ENCODE results near the gene NPDC1. TPM values are rescaled to one million over a fixed set of nuclear protein-coding genes. Genes with fewer than 3 reads are reported as not detected.
A peak's percentile ranks its signal among the peaks of the same experiment; 100 is the strongest.

The NPDC1 gene
- total RNA-seq, 2 experiments from 2014 or later, result 15.3 to 16.0 TPM

DNA sequence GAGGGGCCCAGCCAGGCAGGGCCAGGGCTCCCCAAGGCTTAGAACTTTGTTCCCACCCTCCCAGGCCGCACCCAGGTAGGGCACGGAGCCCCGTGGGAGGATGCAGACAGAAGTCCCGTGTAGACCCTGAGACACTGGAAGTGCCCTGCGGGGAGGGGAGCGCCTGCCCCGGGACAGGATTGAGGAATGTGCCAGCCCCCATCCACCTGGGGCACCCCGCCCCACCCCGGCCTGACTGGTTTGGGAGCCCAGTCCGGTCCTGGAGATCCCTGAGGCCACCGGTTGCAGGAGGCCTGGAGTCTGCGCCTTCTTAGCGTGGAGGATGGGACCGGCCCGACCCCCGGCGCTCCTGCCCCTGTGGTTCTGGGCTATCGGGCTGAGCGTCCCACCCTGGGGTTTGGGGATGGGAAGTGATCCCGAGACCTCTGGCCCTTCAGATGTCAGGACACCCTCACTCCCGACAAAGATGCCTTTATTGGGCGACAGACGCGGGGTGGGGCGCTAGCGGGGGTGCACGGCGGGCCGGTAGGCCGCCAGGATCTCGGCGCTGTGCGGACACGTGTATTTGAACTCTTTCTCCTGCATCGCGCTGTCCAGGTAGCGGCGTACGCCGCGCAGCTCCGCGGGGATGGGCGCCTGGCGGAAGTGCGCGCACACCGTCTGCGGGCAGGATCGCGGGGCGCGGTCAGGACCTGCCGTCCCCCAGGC lies 51.6 kb downstream of the NPDC1 start:
- ChIA-PET CTCF (interaction anchor here (1.3 kb wide), 1 partner anchor 40 kb away, joined by 3 read pairs; no protein-coding TSS in a partner anchor), POLR2A (interaction anchor here (1.6 kb wide), 1 partner anchor 35 kb away, joined by 5 read pairs; no protein-coding TSS in a partner anchor)
- no peak overlapping the region for H3K27ac Mint-ChIP-seq
- no peak overlapping the region for H3K4me3 Mint-ChIP-seq
- peaks cover 72% of the 10 kb centered on the region for H3K4me1 ChIP-seq (ENCODE audit: insufficient read depth, low read length)
- H3K4me1 Mint-ChIP-seq (ENCODE audit: low read depth), result peaks cover 45% of the 10 kb centered on the region
- peaks cover 8% of the 10 kb centered on the region for H3K36me3 Mint-ChIP-seq (ENCODE audit: low read depth)
- H3K27ac ChIP-seq (ENCODE audit: low read depth in 1 of 2, low read length in 2 of 2), result no peak overlapping the region
- peaks cover 10% of the 10 kb centered on the region for H3K36me3 ChIP-seq (ENCODE audit: insufficient read depth, low read length)
- H3K27me3 ChIP-seq (ENCODE audit: control insufficient read depth in 1 of 2, insufficient read depth in 2 of 2, low read length in 2 of 2), result peaks cover 0 to 4% of the 10 kb centered on the region in 2 experiments
- intact Hi-C loops (cut with DNase I, micrococcal nuclease), result loop anchor here in 1 of 2 experiments (5.0 kb wide), 1 partner anchor 413 kb away; no protein-coding TSS in a partner anchor
- H3K27me3 Mint-ChIP-seq, result peaks cover 10% of the 10 kb centered on the region
- ATAC-seq (ENCODE audit: poor library complexity), result no peak
- H3K9me3 ChIP-seq (ENCODE audit: control insufficient read depth in 1 of 2, insufficient read depth in 1 of 2, low read length in 2 of 2), result no peaks in the 10 kb centered on the region
- TF ChIP-seq CTCF (IDR thresholded peaks at IDR 0.05), result no peak
- no peak overlapping the region for H3K4me3 ChIP-seq (ENCODE audit: low read length)
- DNase-seq, result no peak
- H3K9me3 Mint-ChIP-seq, result no peaks in the 10 kb centered on the region

GRCh38 chr9:136992819-136993369 lies 53.1 kb downstream of the NPDC1 start:
- intact Hi-C loops (cut with DNase I, micrococcal nuclease), result loop anchor here (1.0 to 5.0 kb wide), 4 partner anchors 14 to 414 kb away; no protein-coding TSS in a partner anchor
- H3K4me1 Mint-ChIP-seq (ENCODE audit: low read depth), result peaks cover 40% of the 10 kb centered on the region

More at GRCh38 chr9:136992819-136993369, 53.1 kb downstream of the NPDC1 start:
- H3K4me3 Mint-ChIP-seq, result peak overlapping the region; percentile 91
- H3K27me3 Mint-ChIP-seq, result peaks cover 8% of the 10 kb centered on the region
- H3K36me3 Mint-ChIP-seq (ENCODE audit: low read depth), result peaks cover 8% of the 10 kb centered on the region
- H3K4me3 ChIP-seq (ENCODE audit: low read length), result peak overlapping the region; percentile 89
- POLR2A ChIA-PET, result interaction anchor here (0.9 to 3.0 kb wide), 13 partner anchors 15 to 185 kb away, joined by 3 to 17 read pairs (median 6); partner anchors contain the start of genes ABCA2, C8G, FBXW5 and RABL6
- H3K27ac Mint-ChIP-seq, result peak overlapping the region; percentile 82
- H3K4me1 ChIP-seq (ENCODE audit: insufficient read depth, low read length), result peaks cover 58% of the 10 kb centered on the region
- H3K9me3 Mint-ChIP-seq, result no peaks in the 10 kb centered on the region
- no peak for TF ChIP-seq CTCF (IDR thresholded peaks at IDR 0.05)
- H3K27me3 ChIP-seq (ENCODE audit: control insufficient read depth in 1 of 2, insufficient read depth in 2 of 2, low read length in 2 of 2), result peaks cover 0 to 4% of the 10 kb centered on the region in 2 experiments
- peak overlapping the region; percentile 57 to 76 for H3K27ac ChIP-seq (ENCODE audit: low read depth in 1 of 2, low read length in 2 of 2)
- DNase-seq (no peak), ATAC-seq (ENCODE audit: poor library complexity) (no peak)
- CTCF ChIA-PET, result interaction anchor here (0.8 to 2.4 kb wide), 7 partner anchors 16 to 151 kb away, joined by 3 to 11 read pairs (median 3); partner anchors contain the start of genes AJM1 and NPDC1
- no peaks in the 10 kb centered on the region for H3K9me3 ChIP-seq (ENCODE audit: control insufficient read depth in 1 of 2, insufficient read depth in 1 of 2, low read length in 2 of 2)
- H3K36me3 ChIP-seq (ENCODE audit: insufficient read depth, low read length), result peaks cover 10% of the 10 kb centered on the region
